GM23338 (cell line): ENCODE results near the gene CMPK1. TPM values are rescaled to one million over a fixed set of nuclear protein-coding genes. Genes with fewer than 3 reads are reported as not detected.

Experiments
- ATAC-seq: fragments of 200-7000 bp; cut with Tn5 transposase; 3 replicates; pipeline ENCODE4 v1.9.1; 2020
- DNase-seq: peaks from one replicate; pipeline ENCODE4 v3.0.0-alpha.2; 2015; ENCODE audit warnings: low spot score
- H2AFZ ChIP-seq: fragments of 200-600 bp; sonication (generic); 2 replicates; pipeline ENCODE4 v1.8.0; 2016; ENCODE audit warnings: antibody characterized with exemption, mild to moderate bottlenecking, moderate library complexity
- H3F3A ChIP-seq: fragments of 200-600 bp; sonication (generic); replicated peaks from 2 replicates; pipeline ENCODE4 v1.8.0; 2017; ENCODE audit warnings: antibody characterized with exemption, mixed run types, low read depth
- H3K27ac ChIP-seq: fragments of 200-600 bp; sonication (generic); 2 replicates; pipeline ENCODE4 v1.6.1; 2016; ENCODE audit warnings: low read depth
- H3K27me3 ChIP-seq: fragments of 200-600 bp; sonication (generic); 2 replicates; pipeline ENCODE4 v1.8.0; 2016; ENCODE audit warnings: mild to moderate bottlenecking, mixed run types, moderate library complexity; ENCODE audit not compliant: insufficient read depth
- H3K36me3 ChIP-seq: fragments of 200-600 bp; sonication (generic); 2 replicates; pipeline ENCODE4 v1.8.0; 2016; ENCODE audit warnings: mild to moderate bottlenecking; ENCODE audit not compliant: insufficient read depth
- H3K4me1 ChIP-seq: fragments of 200-600 bp; sonication (generic); 2 replicates; pipeline ENCODE4 v1.8.0; 2016; ENCODE audit warnings: mild to moderate bottlenecking, moderate library complexity; ENCODE audit not compliant: insufficient read depth
- H3K4me2 ChIP-seq: fragments of 200-600 bp; sonication (generic); 2 replicates; pipeline ENCODE4 v1.7.1; 2017; ENCODE audit warnings: mixed run types
- H3K4me3 ChIP-seq: fragments of 200-600 bp; sonication (generic); 2 replicates; pipeline ENCODE4 v1.6.1; 2016; ENCODE audit warnings: mixed run types
- H3K79me2 ChIP-seq: fragments of 200-600 bp; sonication (generic); replicated peaks from 2 replicates; pipeline ENCODE4 v1.8.0; 2017; ENCODE audit warnings: mild to moderate bottlenecking; ENCODE audit not compliant: insufficient read depth
- H3K9me2 ChIP-seq: fragments of 200-600 bp; sonication (generic); 2 replicates; pipeline ENCODE4 v1.8.0; 2017; ENCODE audit not compliant: insufficient read depth
- H4K20me1 ChIP-seq: fragments of 200-600 bp; sonication (generic); replicated peaks from 2 replicates; pipeline ENCODE4 v1.8.0; 2017; ENCODE audit warnings: mild to moderate bottlenecking; ENCODE audit not compliant: insufficient read depth
- H3K27ac Mint-ChIP-seq: 2 replicates; pipeline ENCODE4 v1.8.0; 2020; ENCODE audit warnings: inconsistent platforms, mild to moderate bottlenecking, moderate library complexity, mixed read lengths
- H3K27me3 Mint-ChIP-seq: 3 replicates; pipeline ENCODE4 v1.8.0; 2022; ENCODE audit warnings: low read depth, mild to moderate bottlenecking, moderate library complexity, mixed read lengths, inconsistent platforms; ENCODE audit not compliant: insufficient read depth, poor library complexity
- H3K36me3 Mint-ChIP-seq: 3 replicates; pipeline ENCODE4 v1.8.0; 2021; ENCODE audit warnings: low read depth, mild to moderate bottlenecking, inconsistent platforms, moderate library complexity, mixed read lengths
- H3K4me1 Mint-ChIP-seq: 3 replicates; pipeline ENCODE4 v1.8.0; 2020; ENCODE audit warnings: mild to moderate bottlenecking, inconsistent platforms, mixed read lengths
- H3K4me3 Mint-ChIP-seq: 3 replicates; pipeline ENCODE4 v1.8.0; 2021; ENCODE audit warnings: moderate library complexity, mild to moderate bottlenecking, inconsistent platforms, mixed read lengths
- H3K9me3 Mint-ChIP-seq: 3 replicates; pipeline ENCODE4 v1.8.0; 2020; ENCODE audit warnings: moderate library complexity, mild to moderate bottlenecking, inconsistent platforms, mixed read lengths
- EZH2phosphoT487 ChIP-seq: fragments of 200-600 bp; sonication (generic); IDR thresholded peaks from one replicate; pipeline ENCODE4 v1.8.1; 2018; ENCODE audit warnings: antibody characterized with exemption; ENCODE audit not compliant: unreplicated experiment
- STAT1 ChIP-seq: IDR thresholded peaks from one replicate; pipeline ENCODE4 v1.6.1; 2016; ENCODE audit warnings: antibody characterized with exemption; ENCODE audit not compliant: unreplicated experiment
- ZNF114 ChIP-seq: fragments of 250-450 bp; sonication (Bioruptor Pico); IDR thresholded peaks from 2 replicates; pipeline ENCODE4 v1.5.0; 2020; ENCODE audit warnings: mild to moderate bottlenecking, moderate library complexity
- ZNF331 ChIP-seq: fragments of 250-450 bp; sonication (Bioruptor Pico); IDR thresholded peaks from 2 replicates; pipeline ENCODE4 v1.5.0; 2020; ENCODE audit warnings: low read depth, mild to moderate bottlenecking, moderate library complexity
- polyA plus RNA-seq: library from polyadenylated mRNA; unstranded; fragments of >200 nt; fragmentation: Nextera tagmentation; extraction: Ambion mirVana; gene quantifications from 2 replicates; pipeline ENCODE4 v1.2.1, GENCODE V29; 2016
- total RNA-seq: library from RNA; depleted of rRNA; stranded (reverse); fragments of >200 nt; shearing (Covaris generic); gene quantifications from 2 replicates; pipeline ENCODE4 v1.2.3, GENCODE V29; 2014
- TF ChIP-seq, protein P1 (sequence below): IDR thresholded peaks from 2 replicates; pipeline ENCODE4 v1.6.1; 2016; ENCODE audit warnings: antibody characterized with exemption
- TF ChIP-seq, protein P2 (sequence below): fragments of 250-450 bp; sonication (Bioruptor Pico); IDR thresholded peaks from 2 replicates; pipeline ENCODE4 v1.5.0; 2020; ENCODE audit warnings: mild to moderate bottlenecking, moderate library complexity
- TF ChIP-seq, protein P3 (sequence below), 2 experiments: fragments of 200-600 bp in 1 of 2; sonication (generic) in 1 of 2; conservative IDR thresholded peaks; 2 replicates each; pipeline versions ENCODE4 v1.5.1 to v1.6.1; 2016 to 2017; ENCODE audit warnings: antibody characterized with exemption in 2 of 2, low read depth in 2 of 2, mild to moderate bottlenecking in 2 of 2, moderate library complexity in 1 of 2
- TF ChIP-seq, protein P4 (sequence below): IDR thresholded peaks from one replicate; pipeline ENCODE4 v1.6.1; 2018; ENCODE audit warnings: antibody characterized with exemption; ENCODE audit not compliant: unreplicated experiment

CMPK1 gene
- total and polyA plus RNA-seq, 2 experiments from 2014 or later = 22.8 to 28.6 TPM

DNA sequence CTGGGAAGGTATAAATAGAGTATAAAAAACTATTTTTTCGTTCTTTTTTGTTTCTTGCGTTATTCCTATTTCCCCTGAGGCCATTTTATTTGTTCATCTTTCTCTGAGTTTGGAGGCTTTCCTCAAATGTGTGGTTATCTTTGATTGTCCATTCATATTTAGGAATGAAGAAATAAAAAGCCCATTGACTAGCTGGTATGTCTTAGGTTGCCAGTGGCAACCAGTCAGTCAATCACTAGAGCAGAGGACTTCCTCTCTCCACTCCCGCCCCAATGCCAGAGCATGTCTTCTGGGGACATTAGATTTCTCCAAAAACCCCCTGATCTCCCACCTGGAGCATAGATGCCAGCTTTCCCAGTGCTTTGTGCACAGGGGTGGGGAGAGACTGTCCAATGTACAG is 61.8 kb downstream of the CMPK1 start:
- Histone ChIP-seq H3K27ac (no peak overlapping the region), H3K36me3 (no peaks in the 10 kb centered on the region), H3K79me2 (no peaks in the 10 kb centered on the region), H3K4me2 (no peak overlapping the region), H3K27me3 (no peaks in the 10 kb centered on the region), H3K4me1 (no peaks in the 10 kb centered on the region), H4K20me1 (no peaks in the 10 kb centered on the region), H2AFZ (no peak overlapping the region), H3K4me3 (no peak overlapping the region), H3F3A (no peaks in the 10 kb centered on the region), H3K9me2 (no peaks in the 10 kb centered on the region)
- Mint-ChIP-seq H3K4me3 (no peak overlapping the region), H3K9me3 (no peaks in the 10 kb centered on the region), H3K27ac (no peak overlapping the region), H3K36me3 (no peaks in the 10 kb centered on the region), H3K4me1 (no peaks in the 10 kb centered on the region), H3K27me3 (peaks cover 3% of the 10 kb centered on the region)
- TF ChIP-seq, protein P1, sequence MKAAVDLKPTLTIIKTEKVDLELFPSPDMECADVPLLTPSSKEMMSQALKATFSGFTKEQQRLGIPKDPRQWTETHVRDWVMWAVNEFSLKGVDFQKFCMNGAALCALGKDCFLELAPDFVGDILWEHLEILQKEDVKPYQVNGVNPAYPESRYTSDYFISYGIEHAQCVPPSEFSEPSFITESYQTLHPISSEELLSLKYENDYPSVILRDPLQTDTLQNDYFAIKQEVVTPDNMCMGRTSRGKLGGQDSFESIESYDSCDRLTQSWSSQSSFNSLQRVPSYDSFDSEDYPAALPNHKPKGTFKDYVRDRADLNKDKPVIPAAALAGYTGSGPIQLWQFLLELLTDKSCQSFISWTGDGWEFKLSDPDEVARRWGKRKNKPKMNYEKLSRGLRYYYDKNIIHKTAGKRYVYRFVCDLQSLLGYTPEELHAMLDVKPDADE = no peak
- TF ChIP-seq ZNF114 (no peak), EZH2phosphoT487 (no peak), ZNF331 (CRISPR knock-in tag) (no peak), STAT1 (no peak)
- TF ChIP-seq, protein P2, sequence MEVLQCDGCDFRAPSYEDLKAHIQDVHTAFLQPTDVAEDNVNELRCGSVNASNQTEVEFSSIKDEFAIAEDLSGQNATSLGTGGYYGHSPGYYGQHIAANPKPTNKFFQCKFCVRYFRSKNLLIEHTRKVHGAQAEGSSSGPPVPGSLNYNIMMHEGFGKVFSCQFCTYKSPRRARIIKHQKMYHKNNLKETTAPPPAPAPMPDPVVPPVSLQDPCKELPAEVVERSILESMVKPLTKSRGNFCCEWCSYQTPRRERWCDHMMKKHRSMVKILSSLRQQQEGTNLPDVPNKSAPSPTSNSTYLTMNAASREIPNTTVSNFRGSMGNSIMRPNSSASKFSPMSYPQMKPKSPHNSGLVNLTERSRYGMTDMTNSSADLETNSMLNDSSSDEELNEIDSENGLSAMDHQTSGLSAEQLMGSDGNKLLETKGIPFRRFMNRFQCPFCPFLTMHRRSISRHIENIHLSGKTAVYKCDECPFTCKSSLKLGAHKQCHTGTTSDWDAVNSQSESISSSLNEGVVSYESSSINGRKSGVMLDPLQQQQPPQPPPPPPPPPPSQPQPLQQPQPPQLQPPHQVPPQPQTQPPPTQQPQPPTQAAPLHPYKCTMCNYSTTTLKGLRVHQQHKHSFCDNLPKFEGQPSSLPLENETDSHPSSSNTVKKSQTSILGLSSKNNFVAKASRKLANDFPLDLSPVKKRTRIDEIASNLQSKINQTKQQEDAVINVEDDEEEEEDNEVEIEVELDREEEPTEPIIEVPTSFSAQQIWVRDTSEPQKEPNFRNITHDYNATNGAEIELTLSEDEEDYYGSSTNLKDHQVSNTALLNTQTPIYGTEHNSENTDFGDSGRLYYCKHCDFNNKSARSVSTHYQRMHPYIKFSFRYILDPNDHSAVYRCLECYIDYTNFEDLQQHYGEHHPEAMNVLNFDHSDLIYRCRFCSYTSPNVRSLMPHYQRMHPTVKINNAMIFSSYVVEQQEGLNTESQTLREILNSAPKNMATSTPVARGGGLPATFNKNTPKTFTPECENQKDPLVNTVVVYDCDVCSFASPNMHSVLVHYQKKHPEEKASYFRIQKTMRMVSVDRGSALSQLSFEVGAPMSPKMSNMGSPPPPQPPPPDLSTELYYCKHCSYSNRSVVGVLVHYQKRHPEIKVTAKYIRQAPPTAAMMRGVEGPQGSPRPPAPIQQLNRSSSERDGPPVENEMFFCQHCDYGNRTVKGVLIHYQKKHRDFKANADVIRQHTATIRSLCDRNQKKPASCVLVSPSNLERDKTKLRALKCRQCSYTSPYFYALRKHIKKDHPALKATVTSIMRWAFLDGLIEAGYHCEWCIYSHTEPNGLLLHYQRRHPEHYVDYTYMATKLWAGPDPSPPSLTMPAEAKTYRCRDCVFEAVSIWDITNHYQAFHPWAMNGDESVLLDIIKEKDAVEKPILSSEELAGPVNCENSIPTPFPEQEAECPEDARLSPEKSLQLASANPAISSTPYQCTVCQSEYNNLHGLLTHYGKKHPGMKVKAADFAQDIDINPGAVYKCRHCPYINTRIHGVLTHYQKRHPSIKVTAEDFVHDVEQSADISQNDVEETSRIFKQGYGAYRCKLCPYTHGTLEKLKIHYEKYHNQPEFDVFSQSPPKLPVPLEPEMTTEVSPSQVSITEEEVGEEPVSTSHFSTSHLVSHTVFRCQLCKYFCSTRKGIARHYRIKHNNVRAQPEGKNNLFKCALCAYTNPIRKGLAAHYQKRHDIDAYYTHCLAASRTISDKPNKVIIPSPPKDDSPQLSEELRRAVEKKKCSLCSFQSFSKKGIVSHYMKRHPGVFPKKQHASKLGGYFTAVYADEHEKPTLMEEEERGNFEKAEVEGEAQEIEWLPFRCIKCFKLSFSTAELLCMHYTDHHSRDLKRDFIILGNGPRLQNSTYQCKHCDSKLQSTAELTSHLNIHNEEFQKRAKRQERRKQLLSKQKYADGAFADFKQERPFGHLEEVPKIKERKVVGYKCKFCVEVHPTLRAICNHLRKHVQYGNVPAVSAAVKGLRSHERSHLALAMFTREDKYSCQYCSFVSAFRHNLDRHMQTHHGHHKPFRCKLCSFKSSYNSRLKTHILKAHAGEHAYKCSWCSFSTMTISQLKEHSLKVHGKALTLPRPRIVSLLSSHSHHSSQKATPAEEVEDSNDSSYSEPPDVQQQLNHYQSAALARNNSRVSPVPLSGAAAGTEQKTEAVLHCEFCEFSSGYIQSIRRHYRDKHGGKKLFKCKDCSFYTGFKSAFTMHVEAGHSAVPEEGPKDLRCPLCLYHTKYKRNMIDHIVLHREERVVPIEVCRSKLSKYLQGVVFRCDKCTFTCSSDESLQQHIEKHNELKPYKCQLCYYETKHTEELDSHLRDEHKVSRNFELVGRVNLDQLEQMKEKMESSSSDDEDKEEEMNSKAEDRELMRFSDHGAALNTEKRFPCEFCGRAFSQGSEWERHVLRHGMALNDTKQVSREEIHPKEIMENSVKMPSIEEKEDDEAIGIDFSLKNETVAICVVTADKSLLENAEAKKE = no peak
- TF ChIP-seq, protein P3, sequence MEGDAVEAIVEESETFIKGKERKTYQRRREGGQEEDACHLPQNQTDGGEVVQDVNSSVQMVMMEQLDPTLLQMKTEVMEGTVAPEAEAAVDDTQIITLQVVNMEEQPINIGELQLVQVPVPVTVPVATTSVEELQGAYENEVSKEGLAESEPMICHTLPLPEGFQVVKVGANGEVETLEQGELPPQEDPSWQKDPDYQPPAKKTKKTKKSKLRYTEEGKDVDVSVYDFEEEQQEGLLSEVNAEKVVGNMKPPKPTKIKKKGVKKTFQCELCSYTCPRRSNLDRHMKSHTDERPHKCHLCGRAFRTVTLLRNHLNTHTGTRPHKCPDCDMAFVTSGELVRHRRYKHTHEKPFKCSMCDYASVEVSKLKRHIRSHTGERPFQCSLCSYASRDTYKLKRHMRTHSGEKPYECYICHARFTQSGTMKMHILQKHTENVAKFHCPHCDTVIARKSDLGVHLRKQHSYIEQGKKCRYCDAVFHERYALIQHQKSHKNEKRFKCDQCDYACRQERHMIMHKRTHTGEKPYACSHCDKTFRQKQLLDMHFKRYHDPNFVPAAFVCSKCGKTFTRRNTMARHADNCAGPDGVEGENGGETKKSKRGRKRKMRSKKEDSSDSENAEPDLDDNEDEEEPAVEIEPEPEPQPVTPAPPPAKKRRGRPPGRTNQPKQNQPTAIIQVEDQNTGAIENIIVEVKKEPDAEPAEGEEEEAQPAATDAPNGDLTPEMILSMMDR (conservative IDR thresholded peaks at IDR 0.05; ENCODE audit: low read depth in 2 of 2) = no peak
- TF ChIP-seq, protein P4, sequence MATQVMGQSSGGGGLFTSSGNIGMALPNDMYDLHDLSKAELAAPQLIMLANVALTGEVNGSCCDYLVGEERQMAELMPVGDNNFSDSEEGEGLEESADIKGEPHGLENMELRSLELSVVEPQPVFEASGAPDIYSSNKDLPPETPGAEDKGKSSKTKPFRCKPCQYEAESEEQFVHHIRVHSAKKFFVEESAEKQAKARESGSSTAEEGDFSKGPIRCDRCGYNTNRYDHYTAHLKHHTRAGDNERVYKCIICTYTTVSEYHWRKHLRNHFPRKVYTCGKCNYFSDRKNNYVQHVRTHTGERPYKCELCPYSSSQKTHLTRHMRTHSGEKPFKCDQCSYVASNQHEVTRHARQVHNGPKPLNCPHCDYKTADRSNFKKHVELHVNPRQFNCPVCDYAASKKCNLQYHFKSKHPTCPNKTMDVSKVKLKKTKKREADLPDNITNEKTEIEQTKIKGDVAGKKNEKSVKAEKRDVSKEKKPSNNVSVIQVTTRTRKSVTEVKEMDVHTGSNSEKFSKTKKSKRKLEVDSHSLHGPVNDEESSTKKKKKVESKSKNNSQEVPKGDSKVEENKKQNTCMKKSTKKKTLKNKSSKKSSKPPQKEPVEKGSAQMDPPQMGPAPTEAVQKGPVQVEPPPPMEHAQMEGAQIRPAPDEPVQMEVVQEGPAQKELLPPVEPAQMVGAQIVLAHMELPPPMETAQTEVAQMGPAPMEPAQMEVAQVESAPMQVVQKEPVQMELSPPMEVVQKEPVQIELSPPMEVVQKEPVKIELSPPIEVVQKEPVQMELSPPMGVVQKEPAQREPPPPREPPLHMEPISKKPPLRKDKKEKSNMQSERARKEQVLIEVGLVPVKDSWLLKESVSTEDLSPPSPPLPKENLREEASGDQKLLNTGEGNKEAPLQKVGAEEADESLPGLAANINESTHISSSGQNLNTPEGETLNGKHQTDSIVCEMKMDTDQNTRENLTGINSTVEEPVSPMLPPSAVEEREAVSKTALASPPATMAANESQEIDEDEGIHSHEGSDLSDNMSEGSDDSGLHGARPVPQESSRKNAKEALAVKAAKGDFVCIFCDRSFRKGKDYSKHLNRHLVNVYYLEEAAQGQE = no peak
- ATAC-seq = no peak
- no peak for DNase-seq
